Left ventricle myocardium inferior (tissue), 1 donor: ENCODE measurements around the gene HOXD12. TPM values are rescaled to one million over a fixed set of nuclear protein-coding genes. Genes with fewer than 3 reads are reported as not detected.

Experiments
- DNase-seq: peaks from one replicate; pipeline ENCODE4 v3.0.0-alpha.2; 2020
- H3K27ac ChIP-seq: fragments of 200-600 bp; replicated peaks from 2 replicates; pipeline ENCODE4 v1.8.0; 2021
- H3K27me3 ChIP-seq: fragments of 200-600 bp; 2 replicates; pipeline ENCODE4 v1.8.0; 2021; ENCODE audit warnings: low read depth
- H3K36me3 ChIP-seq: fragments of 200-600 bp; 2 replicates; pipeline ENCODE4 v1.8.0; 2021
- H3K4me1 ChIP-seq: fragments of 200-600 bp; 2 replicates; pipeline ENCODE4 v1.8.0; 2021
- H3K4me3 ChIP-seq: fragments of 200-600 bp; 2 replicates; pipeline ENCODE4 v1.8.0; 2021; ENCODE audit warnings: mild to moderate bottlenecking, moderate library complexity
- H3K9me3 ChIP-seq: fragments of 200-600 bp; replicated peaks from 2 replicates; pipeline ENCODE4 v1.8.0; 2021
- CTCF ChIP-seq: fragments of 200-600 bp; IDR thresholded peaks from 2 replicates; pipeline ENCODE4 v1.8.0; 2021; ENCODE audit warnings: antibody characterized with exemption, mild to moderate bottlenecking, borderline replicate concordance
- intact Hi-C: fragments of 100-400 bp; cut with micrococcal nuclease; formaldehyde crosslinking; loops from one replicate; pipeline ENCODE4 v1.11.0; 2022
- total RNA-seq: library from RNA; stranded (reverse); fragmentation: NEBNext Ultra II Directional; extraction: Animal tissue kit (Norgen Biotek cat#: 25700); gene quantifications from one replicate; pipeline ENCODE4 v1.2.1, GENCODE V29; 2021
- donor health status: DM: no; HTN: yes; CAD: no; lungs with severe emphysema.

Gene HOXD12
- total RNA-seq, 1 donor from 2014 or later = not detected

- no peak for DNase-seq
- H3K27ac ChIP-seq = no peak overlapping the region
- H3K4me1 ChIP-seq = peaks cover 37% of the 10 kb centered on the region
- intact Hi-C loops = no loop called here
- no peak for TF ChIP-seq CTCF
- H3K27me3 ChIP-seq = peaks cover 99% of the 10 kb centered on the region
- no peaks in the 10 kb centered on the region for H3K9me3 ChIP-seq
- no peaks in the 10 kb centered on the region for H3K36me3 ChIP-seq
- no peak overlapping the region for H3K4me3 ChIP-seq
These were observed 9.8 kb downstream of the HOXD12 start for GRCh38 chr2:176109192-176109901.

DNA sequence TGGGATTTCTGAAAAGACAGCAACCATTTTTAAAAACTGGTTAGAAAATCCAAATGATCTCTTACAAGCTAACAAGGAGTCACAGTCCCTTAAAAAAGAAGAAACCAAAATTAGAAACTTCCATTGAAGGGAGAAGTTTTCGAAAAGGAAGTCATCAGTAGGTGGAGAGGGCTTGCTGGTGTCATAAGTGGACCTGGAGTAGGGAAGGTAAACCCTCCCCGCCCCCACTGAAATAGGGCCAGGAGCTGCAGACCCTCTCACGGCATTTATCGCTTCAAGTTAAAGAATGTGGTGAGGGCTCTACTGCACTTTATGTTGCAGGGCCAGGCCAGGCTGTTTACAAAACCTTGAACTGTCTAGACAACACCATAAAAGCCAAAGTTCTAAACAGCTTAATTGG, 10.4 kb downstream of the HOXD12 start:
- no peak for TF ChIP-seq CTCF

DNA sequence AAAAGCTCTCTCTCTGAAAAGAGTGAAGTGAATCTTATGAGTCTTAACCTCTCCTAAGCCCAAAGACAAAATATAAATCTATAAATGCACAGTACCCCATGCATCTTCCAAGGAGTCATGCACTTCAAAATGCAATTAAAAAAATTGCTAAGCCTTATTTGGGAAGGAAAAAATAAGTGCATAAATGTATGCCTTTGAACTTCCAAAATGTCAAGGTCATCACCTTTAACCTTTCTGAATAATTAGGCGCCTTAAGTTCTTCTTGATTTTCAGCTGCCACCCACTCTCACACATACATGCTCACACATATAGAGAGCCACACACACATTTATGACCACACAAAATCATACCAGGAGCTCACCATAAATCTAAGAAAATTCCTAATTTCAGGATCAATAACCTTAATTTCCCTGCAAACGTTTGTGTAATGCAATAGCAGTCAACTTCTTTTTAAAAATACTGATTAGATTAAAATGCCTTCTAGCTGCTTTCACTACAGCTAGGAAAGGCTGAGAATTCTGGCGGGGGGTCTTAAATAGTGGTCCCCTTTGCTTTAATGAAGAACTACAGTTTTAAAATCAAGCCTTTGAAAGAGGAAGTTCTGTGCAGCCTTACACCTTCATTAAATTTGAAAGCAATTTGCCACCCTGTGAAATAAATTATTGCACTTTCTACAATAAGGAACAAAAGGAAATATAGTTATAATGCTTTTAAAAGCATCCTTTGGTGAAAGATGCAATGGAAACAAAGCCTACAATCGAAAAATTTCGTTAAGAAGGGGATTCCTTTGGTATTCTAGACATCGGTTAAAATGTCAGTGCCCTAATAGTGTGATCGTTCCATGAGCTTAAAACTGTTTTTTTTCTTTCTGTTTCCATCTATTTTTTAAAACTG, 11.1 kb downstream of the HOXD12 start:
- intact Hi-C loops = no loop called here
- Histone ChIP-seq H3K27ac (no peak overlapping the region), H3K9me3 (no peaks in the 10 kb centered on the region), H3K27me3 (peaks cover 99% of the 10 kb centered on the region), H3K4me3 (no peak overlapping the region), H3K4me1 (peaks cover 29% of the 10 kb centered on the region), H3K36me3 (no peaks in the 10 kb centered on the region)
- no peak for TF ChIP-seq CTCF
- no peak for DNase-seq

More for the DNA sequence above, 10.4 kb downstream of the HOXD12 start:
- Histone ChIP-seq H3K4me1 (peaks cover 31% of the 10 kb centered on the region), H3K9me3 (no peaks in the 10 kb centered on the region), H3K36me3 (no peaks in the 10 kb centered on the region), H3K27ac (no peak overlapping the region), H3K27me3 (peaks cover 99% of the 10 kb centered on the region), H3K4me3 (no peak overlapping the region)
- DNase-seq = no peak
- intact Hi-C loops = no loop called here

DNA sequence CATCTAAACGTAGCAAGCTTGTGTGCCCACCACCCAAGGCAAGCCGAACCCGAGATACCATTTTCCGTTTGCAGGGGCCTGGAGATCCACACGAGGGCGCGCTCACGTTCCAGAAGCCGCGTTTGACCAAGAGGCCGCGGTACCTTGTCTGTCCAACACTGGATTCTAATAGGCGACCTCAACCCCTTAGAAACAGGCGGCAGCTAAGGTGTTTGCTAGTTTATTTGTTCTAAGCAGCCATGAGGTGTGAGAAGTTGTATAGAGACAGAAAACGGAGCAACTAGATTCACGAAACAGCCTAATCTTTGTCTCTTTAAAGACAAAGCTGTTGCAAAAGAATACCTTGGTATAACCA, 11.7 kb downstream of the HOXD12 start:
- Histone ChIP-seq H3K9me3 (no peaks in the 10 kb centered on the region), H3K27ac (no peak overlapping the region), H3K27me3 (peaks cover 99% of the 10 kb centered on the region), H3K36me3 (no peaks in the 10 kb centered on the region), H3K4me1 (peaks cover 28% of the 10 kb centered on the region), H3K4me3 (no peak overlapping the region)
- DNase-seq = no peak
- peak; percentile 58 for TF ChIP-seq CTCF
- intact Hi-C loops = no loop called here

- Histone ChIP-seq H3K9me3 (no peaks in the 10 kb centered on the region), H3K4me1 (peaks cover 22% of the 10 kb centered on the region), H3K27me3 (peaks cover 99% of the 10 kb centered on the region), H3K27ac (no peak overlapping the region), H3K4me3 (no peak overlapping the region), H3K36me3 (no peaks in the 10 kb centered on the region)
- intact Hi-C loops = no loop called here
- DNase-seq = no peak
- no peak for TF ChIP-seq CTCF
These were observed 12.3 kb downstream of the HOXD12 start for GRCh38 chr2:176111846-176112374.
